Endothelial cell of umbilical vein (primary cell): ENCODE measurements around the gene TENT5C. TPM values are rescaled to one million over a fixed set of nuclear protein-coding genes. Genes with fewer than 3 reads are reported as not detected.

Experiments
- BruUV-seq: library from RNA; stranded (reverse); fragments of 400-500 nt; replicated peaks from 2 replicates; lab custom pipeline; 2021; lab: Mats Ljungman, UMichigan
- CTCF ChIA-PET: fragments of 300-600, 350-600 bp; sonication (Branson Sonifier 250); formaldehyde crosslinking; loops from one replicate; lab custom pipeline; 2021; ENCODE audit warnings: antibody characterized with exemption, inconsistent platforms; lab: Charles Lee
- POLR2A ChIA-PET: fragments of 300-600, 350-600 bp; sonication (Branson Sonifier 250); formaldehyde crosslinking; loops from one replicate; lab custom pipeline; 2021; ENCODE audit warnings: antibody characterized with exemption, inconsistent platforms; lab: Charles Lee
- DNase-seq: peaks from one replicate; pipeline ENCODE4 v3.0.0-alpha.2; 2011; ENCODE audit warnings: low read depth, low spot score
- FAIRE-seq: peaks from 2 replicates; lab custom pipeline; 2011; peaks lifted over from hg19 to GRCh38; lab: Jason Lieb, UNC
- H2AFZ ChIP-seq: 2 replicates; pipeline ENCODE4 v1.6.0; 2012; ENCODE audit warnings: low read depth, low read length, control low read depth, inconsistent platforms
- H3K27ac ChIP-seq: 2 replicates; pipeline ENCODE4 v1.5.1; 2011; ENCODE audit warnings: low read depth, mild to moderate bottlenecking, control low read depth, low read length, moderate library complexity; ENCODE audit not compliant: insufficient read depth
- H3K27me3 ChIP-seq, 2 experiments: 2 replicates each; pipeline versions ENCODE4 v1.6.0 to v1.6.1; 2011; ENCODE audit warnings: low read length in 2 of 2, mixed read lengths in 1 of 2; ENCODE audit not compliant: control insufficient read depth in 2 of 2, insufficient read depth in 2 of 2
- H3K36me3 ChIP-seq, 2 experiments: 2 replicates in 1 of 2; 3 replicates in 1 of 2; pipeline ENCODE4 v1.5.1; 2011; ENCODE audit warnings: low read length in 2 of 2, mild to moderate bottlenecking in 1 of 2, moderate library complexity in 1 of 2; ENCODE audit not compliant: control insufficient read depth in 2 of 2, insufficient read depth in 2 of 2; ENCODE audit errors: extremely low read depth in 1 of 2
- H3K4me1 ChIP-seq: 3 replicates; pipeline ENCODE4 v1.5.1; 2011; ENCODE audit warnings: mild to moderate bottlenecking, low read length; ENCODE audit not compliant: control insufficient read depth, insufficient read depth; ENCODE audit errors: extremely low read depth
- H3K4me2 ChIP-seq: 2 replicates; pipeline ENCODE4 v1.6.1; 2011; ENCODE audit warnings: low read length, control low read depth, mixed read lengths; ENCODE audit not compliant: insufficient read depth
- H3K4me3 ChIP-seq, 3 experiments: fragments of 200-600 bp in 1 of 3; sonication (generic), shearing (Covaris generic) in 1 of 3; replicated peaks in 1 of 3; 2 replicates each; pipeline ENCODE4 v1.5.1; 2011 to 2016; ENCODE audit warnings: control low read depth in 3 of 3, low read length in 3 of 3, mild to moderate bottlenecking in 2 of 3, inconsistent platforms in 1 of 3, low read depth in 1 of 3, moderate library complexity in 1 of 3; ENCODE audit not compliant: insufficient read depth in 1 of 3
- H3K79me2 ChIP-seq: 2 replicates; pipeline ENCODE4 v1.6.0; 2012; ENCODE audit warnings: low read length, inconsistent platforms; ENCODE audit not compliant: control insufficient read depth, insufficient read depth
- H3K9ac ChIP-seq: replicated peaks from 2 replicates; pipeline ENCODE3; 2011; ENCODE audit warnings: low read length, control low read depth; ENCODE audit not compliant: insufficient read depth; ENCODE audit errors: extremely low read depth
- H3K9me1 ChIP-seq: replicated peaks from 3 replicates; pipeline ENCODE4 v1.6.0; 2011; ENCODE audit warnings: mild to moderate bottlenecking, low read length; ENCODE audit not compliant: control insufficient read depth, insufficient read depth; ENCODE audit errors: extremely low read depth
- H3K9me3 ChIP-seq: replicated peaks from 2 replicates; pipeline ENCODE4 v1.5.1; 2012; ENCODE audit warnings: low read length, inconsistent platforms; ENCODE audit not compliant: control insufficient read depth, insufficient read depth
- H4K20me1 ChIP-seq: replicated peaks from 2 replicates; pipeline ENCODE3; 2011; ENCODE audit warnings: mild to moderate bottlenecking, low read length; ENCODE audit not compliant: control insufficient read depth, insufficient read depth; ENCODE audit errors: extremely low read depth
- CTCF ChIP-seq, 2 donors: IDR thresholded peaks; 1 replicate in 1 of 2; 2 replicates in 1 of 2; pipeline ENCODE4 v1.5.1; 2011; ENCODE audit warnings: low read length in 2 of 2, mild to moderate bottlenecking in 2 of 2, moderate library complexity in 2 of 2, control low read depth in 1 of 2, inconsistent platforms in 1 of 2, low read depth in 1 of 2; ENCODE audit not compliant: insufficient read depth in 1 of 2; ENCODE audit errors: extremely low read depth in 1 of 2
- EZH2 ChIP-seq: IDR thresholded peaks from 2 replicates; pipeline ENCODE4 v1.6.1; 2012; ENCODE audit warnings: borderline replicate concordance, low read depth, mild to moderate bottlenecking, moderate library complexity, low read length, inconsistent platforms; ENCODE audit not compliant: severe bottlenecking
- FOS ChIP-seq: IDR thresholded peaks from 2 replicates; pipeline ENCODE4 v1.6.1; 2011; ENCODE audit warnings: mild to moderate bottlenecking, low read length, moderate library complexity, borderline replicate concordance; ENCODE audit not compliant: insufficient read depth
- GATA2 ChIP-seq: IDR thresholded peaks from 2 replicates; pipeline ENCODE4 v1.7.0; 2011; ENCODE audit warnings: low read depth, mild to moderate bottlenecking, moderate library complexity, mixed read lengths, low read length; ENCODE audit not compliant: insufficient read length, insufficient read depth
- JUN ChIP-seq: IDR thresholded peaks from 2 replicates; pipeline ENCODE4 v1.6.1; 2011; ENCODE audit warnings: borderline replicate concordance, low read depth; ENCODE audit not compliant: insufficient read length, insufficient read depth
- MAX ChIP-seq: IDR thresholded peaks from 2 replicates; pipeline ENCODE4 v1.6.1; 2011; ENCODE audit not compliant: insufficient read depth, insufficient read length
- MYC ChIP-seq: IDR thresholded peaks from one replicate; pipeline ENCODE4 v1.6.1; 2011; ENCODE audit warnings: mild to moderate bottlenecking, low read depth, low read length
- POLR2A ChIP-seq: IDR thresholded peaks from 2 replicates; pipeline ENCODE4 v1.6.1; 2012; ENCODE audit warnings: low read depth, mild to moderate bottlenecking, control low read depth, low read length
- POLR2AphosphoS5 ChIP-seq: IDR thresholded peaks from 2 replicates; pipeline ENCODE4 v1.6.1; 2012; ENCODE audit warnings: low read depth, mild to moderate bottlenecking, control low read depth, low read length, moderate library complexity; ENCODE audit not compliant: insufficient read depth
- dilution Hi-C: fragments of 300-500 bp; cut with MboI; formaldehyde crosslinking; loops from one replicate; pipeline ENCODE4 v1.15.0; 2019; ENCODE audit warnings: low sequenced_read_pairs; ENCODE audit not compliant: extremely low pct_ligation_motif_present
- intact Hi-C: fragments of 100-400 bp; cut with micrococcal nuclease; formaldehyde crosslinking; loops from one replicate; pipeline ENCODE4 v1.10.0; 2022
- polyA plus RNA-seq, 4 experiments: library from polyadenylated mRNA; depleted of rRNA in 3 of 4; stranded (reverse) in 3 of 4; unstranded in 1 of 4; fragments of >200 nt; gene quantifications; 2 replicates each; pipeline versions ENCODE4 v1.2.1 to v1.2.3, GENCODE V29; 2011 to 2012; ENCODE audit warnings: missing spikeins in 1 of 4
- total RNA-seq: library from RNA; stranded (reverse); gene quantifications from 2 replicates; pipeline ENCODE4 v1.2.3, GENCODE V29; 2021

Gene TENT5C
- total and polyA plus RNA-seq, 2 donors (not counting 3 experiments of a cell fraction or from before 2014, with no cell fraction given): 0.06 to 0.22 TPM

- H3K4me2 ChIP-seq: no peak overlapping the region
- no peaks in the 10 kb centered on the region for H3K36me3 ChIP-seq
- no peak overlapping the region for H3K9ac ChIP-seq
- DNase-seq (no peak), FAIRE-seq (no peak)
- ChIA-PET POLR2A (no interaction called here), CTCF (interaction anchor here (1.2 kb wide), 1 partner anchor 22 kb away, joined by 3 read pairs; no protein-coding TSS in a partner anchor)
- no peaks in the 10 kb centered on the region for H3K9me1 ChIP-seq
- dilution Hi-C loops (no loop called here), intact Hi-C loops (no loop called here)
- no peak overlapping the region for H3K4me3 ChIP-seq
- no peak overlapping the region for H3K27ac ChIP-seq
- H3K9me3 ChIP-seq: no peaks in the 10 kb centered on the region
- no peaks in the 10 kb centered on the region for H3K79me2 ChIP-seq
- no peak overlapping the region for H2AFZ ChIP-seq
- H3K27me3 ChIP-seq: no peaks in the 10 kb centered on the region
- no peak for TF ChIP-seq MAX
- TF ChIP-seq JUN: no peak
- TF ChIP-seq CTCF (IDR thresholded peaks at IDR 0.05; ENCODE audit: extremely low read depth in 1 of 2, insufficient read depth in 1 of 2, low read depth in 1 of 2, low read length in 2 of 2): no peak
- TF ChIP-seq EZH2: no peak
- TF ChIP-seq MYC: no peak
- no peak for TF ChIP-seq POLR2AphosphoS5
- no peak for TF ChIP-seq GATA2
- no peak for TF ChIP-seq POLR2A
- no peak for TF ChIP-seq FOS
- H4K20me1 ChIP-seq: no peaks in the 10 kb centered on the region
- no TSS peak for BruUV-seq
- no peaks in the 10 kb centered on the region for H3K4me1 ChIP-seq
Observed at GRCh38 chr1:117634631-117635030, 28.8 kb downstream of the TENT5C start.
